Stimulated activated CD8-positive, alpha-beta memory T cell treated with anti-CD3 and anti-CD28 coated beads, Interleukin-12 subunit alpha, Interleukin-12 subunit beta, amount 100 ng/mL, for 4 hours (primary cell): ENCODE data around the gene KRT27.
A peak's percentile ranks its signal among the peaks of the same experiment; 100 is the strongest.

Experiments
- DNase-seq: peaks from one replicate; pipeline ENCODE4 v3.0.0-alpha.2; 2020; ENCODE audit warnings: low read depth

KRT27 gene

DNA sequence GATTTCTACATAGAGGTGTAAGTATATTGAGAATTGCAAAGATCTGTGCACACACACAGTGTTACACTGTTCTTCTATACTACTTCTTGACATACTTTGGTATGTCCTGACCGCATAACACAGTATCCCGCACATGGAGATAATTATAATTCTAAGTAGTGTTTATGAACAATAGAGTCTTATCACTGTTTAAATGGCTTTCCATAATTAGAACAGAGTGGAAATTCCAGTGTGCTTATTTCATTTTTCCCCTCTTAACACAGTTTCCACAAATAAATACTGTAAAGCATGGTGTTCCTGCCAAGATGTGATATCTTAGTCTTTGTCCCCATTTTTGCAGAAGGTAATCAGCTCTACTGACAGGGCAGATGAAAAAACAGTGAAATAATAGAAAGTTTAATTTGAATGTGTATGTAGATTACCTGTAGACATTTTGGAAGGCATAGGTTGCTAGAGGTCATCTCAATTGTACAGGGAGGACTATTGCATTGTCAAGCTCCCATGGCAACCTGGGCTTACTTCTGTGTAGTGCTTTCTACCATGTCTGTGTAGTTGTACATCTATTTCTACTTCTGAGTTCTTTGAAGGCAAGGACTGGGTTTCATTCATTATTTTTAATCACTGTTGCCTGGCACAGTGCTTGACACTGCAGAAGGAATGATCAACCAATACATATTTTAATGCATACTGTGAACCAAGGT lies 27.5 kb upstream of the KRT27 start:
- no peak for DNase-seq

DNA sequence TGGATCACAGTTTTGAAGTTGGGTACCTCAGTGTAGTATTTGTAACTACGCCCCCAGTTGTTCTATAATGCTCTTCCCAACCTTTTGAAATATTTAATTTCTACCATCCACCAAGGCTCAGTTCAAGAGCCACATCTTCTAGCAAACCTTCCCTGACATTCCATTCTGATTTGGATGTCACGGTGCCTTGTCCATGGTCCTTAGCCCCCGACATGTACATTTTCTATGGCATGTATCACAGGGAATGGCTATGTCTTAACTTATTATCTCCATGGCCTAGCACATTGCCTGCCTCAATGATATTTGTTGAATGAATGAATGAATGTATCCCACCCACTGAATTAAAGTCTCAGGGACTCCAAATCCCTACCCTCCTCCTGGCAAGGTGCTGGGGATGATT lies 23.8 kb upstream of the KRT27 start:
- DNase-seq, result no peak

DNA sequence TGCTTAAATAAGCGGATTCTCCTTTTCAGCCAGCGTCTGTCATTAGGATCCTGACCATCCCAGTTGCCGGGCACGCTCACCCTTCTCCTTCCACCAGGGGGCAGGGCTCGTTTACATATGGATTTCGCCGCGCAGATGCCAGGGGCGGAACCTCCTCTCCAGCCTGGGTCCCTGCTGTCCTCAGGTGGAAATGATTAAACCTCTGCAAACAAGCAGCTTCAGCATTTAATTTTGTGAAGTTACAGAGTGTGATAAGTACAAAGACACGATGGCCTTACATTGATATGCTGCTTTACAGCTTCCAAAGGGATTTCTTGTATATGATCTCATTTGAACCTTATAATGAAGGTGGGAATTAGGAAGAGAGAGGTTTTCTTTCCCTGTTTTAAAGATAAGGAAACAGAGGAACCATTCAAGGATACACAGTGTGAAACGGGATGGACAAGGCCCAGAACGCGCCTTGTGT lies 21.3 kb upstream of the KRT27 start:
- DNase-seq, result peak; percentile 53

DNA sequence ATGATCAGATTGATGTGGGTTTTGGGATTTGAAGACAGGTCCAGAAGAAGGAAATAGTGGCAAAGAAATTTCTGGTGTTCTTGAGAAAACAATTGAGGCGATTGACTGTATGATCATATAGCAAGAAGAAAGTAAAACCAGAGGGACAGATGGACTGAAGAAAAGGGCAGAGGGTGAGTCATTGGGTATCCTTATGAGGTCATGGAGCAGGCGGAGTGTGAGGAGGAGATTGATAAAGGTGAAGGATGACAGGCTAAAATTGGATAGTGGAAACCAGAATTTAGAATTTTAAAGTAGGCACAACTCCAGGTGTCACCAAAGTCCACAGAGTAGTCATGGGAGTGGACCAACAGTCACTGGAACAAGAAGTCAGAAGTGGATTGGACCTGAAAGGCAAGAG lies 18.8 kb upstream of the KRT27 start:
- no peak for DNase-seq

DNA sequence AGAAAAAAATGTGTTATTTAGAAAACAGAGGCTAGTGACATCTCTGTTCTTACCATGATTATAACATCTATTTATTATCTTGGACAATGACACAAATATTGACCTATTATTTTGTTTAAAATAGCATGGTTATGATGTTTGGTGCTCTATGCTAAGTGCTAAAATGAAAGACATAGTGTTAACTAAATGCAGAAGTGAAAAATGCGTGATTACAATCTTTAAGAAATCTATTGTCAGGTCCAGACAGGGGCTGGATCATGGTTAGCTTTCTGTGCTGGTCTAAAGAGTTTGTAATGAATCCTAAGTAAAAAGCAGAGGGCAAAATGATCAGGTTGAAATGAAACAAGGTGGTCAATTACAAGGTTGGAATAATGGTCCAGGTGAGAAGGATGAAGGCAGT lies 18.0 kb upstream of the KRT27 start:
- no peak for DNase-seq

DNA sequence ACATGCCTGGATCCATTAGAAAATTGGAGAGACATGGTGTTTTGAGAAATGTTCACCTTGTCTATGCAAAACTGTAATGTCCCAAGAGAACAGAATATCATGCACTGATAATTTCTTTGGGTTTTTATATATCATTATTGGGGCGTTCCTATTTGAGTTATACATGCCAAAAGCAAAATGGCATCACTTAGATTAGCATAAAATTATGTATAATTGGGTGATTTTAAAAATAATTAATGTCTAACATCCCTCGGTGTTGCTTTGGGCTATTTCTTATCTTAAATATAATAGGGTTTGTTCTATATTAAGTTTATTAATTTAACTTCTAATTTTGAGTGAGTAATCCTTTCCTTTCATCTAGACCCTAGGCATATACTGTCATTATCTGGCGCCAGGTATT lies 17.5 kb upstream of the KRT27 start, which contains the start of gene KRT28:
Gene KRT28 (minus strand): TSS at position 101 of the 400 bp plus-strand sequence. CDS start 66 bp downstream, at position 35.
- no peak for DNase-seq

DNA sequence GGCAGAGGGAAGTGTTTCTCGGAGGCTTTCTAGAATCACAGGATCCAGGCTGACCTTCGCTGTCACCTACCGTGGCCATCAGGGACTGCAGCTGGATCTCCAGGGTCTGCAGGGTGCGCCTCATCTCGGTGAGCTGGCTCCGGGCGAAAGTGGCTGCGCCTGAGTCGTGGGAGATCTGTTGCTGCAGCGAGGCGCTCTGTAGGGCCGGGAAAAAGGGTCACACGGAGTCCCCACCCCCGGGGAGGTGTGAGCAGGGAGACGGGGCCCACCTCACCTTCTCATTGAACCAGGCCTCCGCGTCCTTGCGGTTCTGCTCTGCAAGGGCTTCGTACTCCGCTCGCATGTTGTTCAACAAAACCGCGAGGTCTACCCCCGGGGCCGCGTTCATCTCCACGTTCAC lies 14.5 kb upstream of the KRT27 start:
- DNase-seq, result no peak

DNA sequence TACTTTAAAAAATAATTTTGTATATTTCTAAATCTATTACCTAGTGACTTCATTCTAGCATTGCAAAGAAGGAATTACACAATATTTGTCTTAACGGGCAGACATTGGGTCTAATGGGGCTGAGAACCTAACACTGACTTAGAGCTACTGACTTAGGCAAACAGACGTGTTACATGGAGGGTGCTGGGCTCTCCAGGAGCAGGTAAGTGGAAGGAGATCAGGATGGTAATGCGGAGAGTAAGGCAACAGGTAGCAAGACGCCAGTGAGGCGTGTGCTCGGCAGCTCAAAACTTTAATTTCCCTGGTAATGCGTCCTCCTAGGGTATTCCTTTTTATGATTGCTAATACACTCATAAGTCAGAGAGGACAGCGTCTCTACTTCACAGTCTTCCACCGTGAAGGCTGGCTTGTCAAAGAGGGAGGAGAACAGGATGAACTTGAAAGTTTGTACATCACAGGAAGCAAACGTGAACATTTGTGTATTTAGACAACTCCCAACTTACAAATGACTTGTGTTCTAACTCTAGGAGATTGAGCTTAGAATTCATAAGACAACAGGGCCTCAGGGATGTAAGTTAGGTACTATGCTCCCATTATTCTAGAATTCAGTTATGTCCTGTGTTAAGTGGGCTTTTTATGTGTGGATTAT lies 12.8 kb upstream of the KRT27 start:
- no peak for DNase-seq

DNA sequence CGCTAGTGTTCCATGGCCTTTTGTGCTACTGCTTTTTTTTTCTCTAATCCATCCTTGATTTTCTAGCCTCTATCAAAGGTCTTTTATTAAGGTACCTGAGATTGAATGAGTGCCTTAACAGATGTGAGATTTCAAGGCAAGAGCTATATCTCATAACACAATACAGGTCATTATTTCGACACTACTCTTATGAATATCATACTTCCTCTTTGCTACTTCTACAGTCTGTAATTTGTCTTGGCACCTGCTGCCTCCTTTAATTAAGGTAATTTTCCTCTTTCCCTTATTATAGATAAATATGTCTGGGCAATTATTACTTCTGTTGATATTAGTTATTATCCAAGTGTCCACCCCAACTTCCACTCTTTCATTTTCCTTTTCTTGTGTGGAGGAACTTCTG lies 12.1 kb upstream of the KRT27 start:
- DNase-seq, result no peak

DNA sequence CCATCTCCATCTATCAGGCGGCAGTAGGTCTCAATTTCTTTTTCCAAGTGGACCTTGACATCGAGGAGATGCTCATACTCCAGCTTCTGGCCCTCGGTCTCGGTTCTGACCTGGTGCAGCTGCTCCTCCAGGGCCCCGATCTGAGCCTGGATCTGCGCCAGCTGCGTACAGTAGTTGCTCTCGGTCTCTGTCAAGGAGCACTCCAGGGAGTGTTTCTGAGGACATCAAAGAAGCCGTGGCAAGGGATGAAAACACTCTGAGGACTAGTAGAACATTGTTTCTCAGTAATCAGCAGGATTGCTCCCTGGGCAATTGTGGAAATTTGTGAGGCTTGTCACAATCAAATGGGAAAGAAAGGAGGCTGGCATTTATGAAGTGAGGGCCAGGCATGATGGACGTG lies 11.5 kb upstream of the KRT27 start:
- DNase-seq, result no peak

DNA sequence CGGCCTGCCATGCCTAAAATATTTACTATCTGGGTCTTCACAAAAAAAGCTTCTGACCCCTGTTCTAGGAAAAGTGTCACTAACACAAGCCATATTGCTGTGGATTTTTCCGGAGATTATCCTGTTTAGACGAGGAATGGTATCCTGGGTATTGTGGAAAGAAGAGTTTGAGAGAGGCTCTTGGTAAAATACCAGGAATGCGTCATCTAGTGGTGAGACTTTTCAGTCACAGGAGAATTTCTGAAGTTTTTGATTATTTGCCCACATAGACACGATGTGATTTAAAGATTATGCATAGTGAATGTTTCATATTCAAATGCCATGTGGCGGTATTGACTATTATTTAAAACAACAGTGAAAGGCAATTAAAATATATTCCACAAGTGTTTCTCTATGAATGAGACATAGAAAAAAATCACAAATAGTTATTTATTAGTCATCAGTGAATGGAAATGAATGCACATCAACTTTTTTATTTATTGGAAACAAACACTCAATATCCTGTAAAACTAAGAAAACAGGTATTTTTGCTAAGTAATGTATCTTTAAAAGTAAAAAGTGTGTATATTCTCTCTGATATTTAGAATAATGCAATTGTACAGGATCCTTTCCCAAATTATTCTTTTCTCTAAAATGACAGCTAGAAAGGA lies 9.6 kb upstream of the KRT27 start:
- no peak for DNase-seq

DNA sequence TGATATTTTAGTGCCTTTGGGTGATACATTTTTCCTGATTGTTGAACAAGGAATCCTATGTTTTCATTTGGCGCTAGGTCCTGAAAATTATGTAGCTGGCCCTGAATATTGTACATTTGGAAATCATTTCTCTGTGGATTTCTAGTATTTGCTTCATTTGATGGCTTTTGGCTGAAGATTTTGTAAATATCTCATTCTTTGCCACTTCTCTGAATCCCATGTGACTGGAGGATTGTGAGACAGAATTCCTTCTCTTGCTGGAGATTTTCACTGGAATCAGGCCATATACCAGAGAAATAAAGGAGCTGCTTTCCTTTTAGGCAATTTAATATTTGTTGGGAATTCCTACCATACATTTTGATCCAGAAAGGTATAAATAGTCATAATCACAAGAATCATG lies 8.8 kb upstream of the KRT27 start:
- no peak for DNase-seq

DNA sequence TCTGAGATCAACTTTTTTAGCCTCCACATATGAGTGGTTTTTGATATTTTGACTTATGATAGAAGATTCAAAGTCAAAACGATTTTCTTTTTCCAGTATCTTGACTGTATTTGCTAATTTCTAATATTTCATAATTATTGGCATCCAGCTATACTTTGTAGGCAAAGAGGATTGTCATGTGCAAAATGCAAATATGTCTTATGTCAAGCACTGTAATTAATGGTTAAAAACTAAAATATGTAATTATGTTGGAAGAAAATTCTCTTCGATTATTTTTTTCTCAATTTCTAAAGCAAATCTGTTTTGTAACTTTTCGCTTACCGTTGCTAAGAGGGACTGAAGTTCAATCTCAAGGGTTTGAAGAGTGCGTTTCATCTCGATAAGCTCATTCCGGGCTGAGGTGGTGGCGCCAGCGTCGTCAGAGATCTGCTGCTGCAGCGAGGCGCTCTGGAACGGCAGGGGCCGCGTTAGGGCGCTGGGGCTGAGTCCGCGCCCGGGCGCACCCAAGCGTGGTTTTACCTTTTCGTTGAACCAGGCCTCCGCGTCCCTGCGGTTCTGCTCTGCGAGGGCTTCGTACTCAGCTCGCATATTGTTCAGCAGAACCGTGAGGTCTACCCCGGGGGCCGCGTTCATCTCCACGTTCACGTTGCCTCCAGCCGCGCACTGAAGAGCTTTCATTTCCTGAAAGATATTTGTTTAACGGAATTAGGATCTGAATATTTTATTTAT lies 3.0 kb downstream of the KRT27 start:
- no peak for DNase-seq

DNA sequence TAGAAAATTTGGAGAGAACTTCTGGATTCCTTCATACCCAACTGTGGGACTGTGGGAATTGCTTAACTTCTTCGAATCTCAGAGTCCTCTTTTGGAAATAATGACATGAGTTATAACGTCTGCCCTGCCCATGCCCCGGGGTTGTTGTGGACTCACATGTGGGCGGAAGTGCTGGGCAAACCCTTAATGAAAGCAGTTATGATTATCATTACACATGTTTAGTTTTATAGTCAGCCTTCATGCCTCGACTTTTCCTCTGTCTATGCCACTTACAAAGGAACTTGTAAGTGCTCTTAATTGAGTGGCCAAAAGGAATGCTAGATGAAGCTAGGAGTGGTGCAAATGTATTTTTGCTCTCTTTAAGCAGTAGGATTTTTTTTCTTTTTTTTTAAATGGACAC lies 3.9 kb downstream of the KRT27 start:
- no peak for DNase-seq

DNA sequence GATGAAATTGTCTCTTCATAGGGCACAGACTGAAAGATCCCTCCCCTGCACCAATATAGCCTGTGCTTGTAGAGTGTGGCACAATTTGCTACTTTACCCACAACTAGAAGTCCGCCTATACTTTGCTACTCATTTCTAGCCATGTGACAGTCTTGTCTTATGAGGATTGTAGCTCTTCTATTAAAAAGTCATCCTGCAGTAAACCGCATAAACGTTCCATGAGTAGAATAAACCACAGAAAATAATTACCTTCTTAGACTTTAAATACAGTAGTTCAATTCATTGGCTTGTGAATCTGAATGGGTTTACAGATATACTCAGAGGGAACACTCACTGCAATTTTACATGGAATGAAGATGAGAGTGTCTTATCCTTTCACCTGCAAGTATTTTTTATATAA lies 4.4 kb downstream of the KRT27 start:
- no peak for DNase-seq

DNA sequence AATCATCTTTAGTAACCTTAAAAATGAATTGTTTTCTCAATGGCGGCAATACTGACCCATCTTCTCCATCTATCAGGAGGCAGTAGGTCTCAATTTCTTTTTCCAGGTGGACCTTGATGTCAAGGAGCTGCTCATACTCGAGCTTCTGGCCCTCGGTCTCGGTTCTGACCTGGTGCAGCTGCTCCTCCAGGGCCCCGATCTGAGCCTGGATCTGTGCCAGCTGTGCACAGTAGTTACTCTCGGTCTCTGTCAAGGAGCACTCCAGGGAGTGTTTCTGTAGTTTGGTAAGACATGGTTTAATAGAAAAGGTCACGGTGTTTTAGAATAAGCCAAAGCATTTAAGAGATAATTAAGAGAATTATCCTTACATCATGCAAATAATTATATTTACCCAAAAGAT lies 4.9 kb downstream of the KRT27 start:
- DNase-seq, result no peak

DNA sequence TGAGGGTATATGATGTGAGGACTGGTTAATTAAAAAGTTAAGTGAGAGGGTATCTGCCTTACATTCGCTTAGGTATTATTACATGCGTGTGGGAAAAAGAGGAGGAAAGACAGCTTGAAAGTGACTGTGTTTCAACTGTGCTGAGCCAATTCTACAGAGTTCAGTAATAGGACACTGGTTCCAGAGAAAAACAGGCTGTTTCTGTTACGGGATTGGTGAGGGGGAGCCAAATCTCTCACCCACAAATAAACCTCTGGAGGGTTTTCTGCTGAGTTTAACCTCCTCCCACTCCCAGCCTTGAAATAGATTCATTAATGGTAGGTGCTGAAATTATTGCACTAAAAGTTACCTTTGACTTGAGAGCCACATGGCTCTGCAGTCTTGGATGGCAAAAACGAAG lies 6.4 kb downstream of the KRT27 start:
- DNase-seq, result no peak

DNA sequence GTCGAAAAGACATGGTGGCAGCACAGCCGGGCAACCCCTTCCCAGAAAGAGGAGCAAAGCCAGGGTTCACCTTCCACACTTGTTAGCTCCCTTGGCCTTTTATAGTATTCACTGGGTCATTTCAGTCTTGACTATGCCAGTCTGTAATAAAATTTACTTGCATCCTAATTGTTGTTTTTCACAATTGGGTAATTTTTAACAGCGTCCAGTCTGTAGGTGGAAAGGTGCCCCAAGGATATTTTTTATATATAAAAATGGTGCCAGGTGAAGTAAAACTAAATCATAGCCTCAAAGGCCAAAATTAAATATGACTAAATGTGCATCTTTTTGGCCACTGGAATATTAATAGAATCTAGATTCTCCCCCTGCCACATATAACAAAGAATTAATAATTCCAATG lies 10.2 kb downstream of the KRT27 start, which contains the start of gene KRT26:
Gene KRT26 (minus strand): TSS at position 101 of the 400 bp plus-strand sequence. CDS start 88 bp downstream, at position 13.
- DNase-seq, result no peak

DNA sequence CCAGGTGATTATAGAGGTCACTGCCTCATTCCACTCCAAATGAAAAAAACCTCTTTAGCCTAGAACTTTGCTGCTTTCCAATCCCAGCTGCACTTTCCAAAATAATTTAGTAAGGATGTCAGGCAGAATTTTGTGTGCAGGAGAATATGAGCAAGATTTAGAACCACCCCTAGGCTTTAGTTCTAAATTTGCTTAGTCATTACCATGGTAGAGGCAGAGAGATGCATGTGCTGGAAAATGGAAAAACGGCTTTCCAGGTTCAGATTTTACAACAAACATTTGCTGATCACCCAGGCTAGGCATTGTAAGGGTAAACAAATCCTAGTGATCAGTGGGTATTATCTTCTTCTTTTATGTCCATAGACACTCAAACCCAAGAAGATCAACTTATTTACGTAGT lies 16.7 kb downstream of the KRT27 start:
- DNase-seq, result no peak

DNA sequence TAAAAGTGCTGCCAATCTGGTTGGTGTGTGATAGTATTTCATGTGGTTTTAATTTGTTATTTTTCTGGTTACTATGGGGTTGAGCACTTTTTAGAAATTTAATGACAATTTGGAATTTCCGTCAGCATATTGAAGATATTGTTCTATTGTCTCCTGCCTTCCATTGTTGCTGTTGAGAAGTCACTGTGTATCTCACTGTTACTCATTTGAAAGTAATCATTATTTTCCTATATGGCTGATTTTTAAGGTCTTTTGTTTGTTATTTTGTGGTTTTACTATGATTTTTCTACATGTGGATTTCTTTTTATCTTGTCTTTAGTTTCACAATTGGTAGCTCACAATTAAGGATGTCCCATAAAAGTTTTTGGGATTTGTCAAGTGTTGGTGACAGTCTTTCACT lies 18.6 kb downstream of the KRT27 start:
- no peak for DNase-seq

DNA sequence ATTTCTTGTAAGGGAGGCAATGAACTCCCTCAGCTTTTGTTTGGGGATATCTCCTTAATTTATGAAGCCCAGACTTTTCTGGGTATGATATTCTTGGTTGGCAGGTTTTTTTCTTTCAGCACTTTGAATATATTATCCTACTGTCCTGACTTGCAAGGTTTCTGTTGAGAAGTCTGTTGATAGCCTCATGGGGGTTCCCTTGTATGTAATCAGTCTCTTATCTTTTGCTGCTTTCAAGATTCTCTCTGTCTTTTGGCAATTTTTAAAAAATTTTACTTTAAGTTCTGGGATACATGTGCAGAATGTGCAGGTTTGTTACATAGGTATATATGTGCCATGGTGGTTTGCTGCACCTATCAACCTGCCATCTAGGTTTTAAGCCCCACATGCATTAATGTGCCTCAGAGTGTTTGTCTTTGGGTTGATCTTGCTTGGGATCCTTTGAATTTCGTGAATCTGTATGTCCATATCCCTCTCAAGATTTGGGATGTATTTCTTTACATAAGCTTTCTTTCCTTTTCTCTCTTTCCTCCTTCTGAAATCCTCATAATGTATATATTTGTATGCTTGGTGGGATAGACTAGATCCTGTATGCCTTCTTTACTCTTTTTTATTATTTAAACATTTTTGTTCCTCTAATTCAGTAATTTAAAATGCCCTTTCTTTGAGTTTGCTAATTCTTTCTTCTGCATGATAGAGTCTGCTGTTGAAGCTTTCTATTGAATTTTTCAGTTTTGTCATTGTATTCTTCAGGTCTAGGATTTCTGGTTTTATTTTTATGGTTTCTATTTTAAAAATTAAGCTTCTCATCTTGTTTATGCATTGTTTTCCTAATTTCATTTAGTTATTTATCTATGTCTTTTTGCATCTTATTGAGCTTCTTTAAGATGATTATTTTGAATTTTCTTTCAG lies 22.0 kb downstream of the KRT27 start:
- DNase-seq, result no peak

DNA sequence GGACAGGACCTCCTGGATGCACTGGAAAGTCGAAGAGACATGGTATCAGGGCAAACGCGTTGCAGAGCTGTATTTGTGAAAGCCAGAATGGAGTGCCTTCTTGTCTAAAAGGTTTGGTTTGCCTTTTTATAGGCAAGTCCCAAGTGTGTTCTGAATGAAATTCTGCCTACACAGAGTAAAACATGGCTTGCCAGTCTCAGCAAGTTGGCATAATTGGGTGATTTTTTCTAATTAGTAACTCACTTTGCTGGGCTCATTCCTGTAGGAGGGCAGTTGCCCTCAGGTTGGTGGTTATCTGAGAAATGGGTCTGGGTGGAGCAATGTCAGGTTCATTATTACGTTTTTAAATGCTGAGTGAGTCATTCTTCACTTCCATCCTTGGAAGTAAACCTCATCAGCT lies 27.1 kb downstream of the KRT27 start, which contains the start of gene KRT25:
Gene KRT25 (minus strand): TSS at position 101 of the 400 bp plus-strand sequence. CDS start 60 bp downstream, at position 41.
- DNase-seq, result no peak
